OCI-LY7 (cell line): ENCODE measurements around the gene DNAH9. TPM values are rescaled to one million over a fixed set of nuclear protein-coding genes. Genes with fewer than 3 reads are reported as not detected.

Experiments used
- BruUV-seq: library from RNA; stranded (reverse); fragments of 400-500 nt; replicated peaks from 2 replicates; lab custom pipeline; 2021; lab: Mats Ljungman, UMichigan
- CTCF ChIA-PET: fragments of 300-600 bp; sonication (Branson Sonifier 250); formaldehyde crosslinking; loops from one replicate; lab custom pipeline; 2022; ENCODE audit warnings: antibody characterized with exemption; ENCODE audit not compliant: unreplicated experiment; lab: Charles Lee
- POLR2A ChIA-PET: fragments of 300-600 bp; sonication (Branson Sonifier 250); formaldehyde crosslinking; loops from one replicate; lab custom pipeline; 2022; ENCODE audit warnings: antibody characterized with exemption; lab: Charles Lee
- DNase-seq: peaks from one replicate; pipeline ENCODE4 v3.0.0-alpha.2; 2015; ENCODE audit warnings: low spot score
- H2AFZ ChIP-seq: fragments of 200-600 bp; sonication (generic), shearing (Covaris generic); 2 replicates; pipeline ENCODE4 v1.6.1; 2014; ENCODE audit warnings: mild to moderate bottlenecking, antibody characterized with exemption, low read length, moderate library complexity
- H3K27ac ChIP-seq: fragments of 200-600 bp; sonication (generic); 2 replicates; pipeline ENCODE4 v1.5.1; 2014; ENCODE audit warnings: mixed run types, low read depth, mild to moderate bottlenecking, moderate library complexity, low read length, inconsistent platforms; ENCODE audit not compliant: poor library complexity, severe bottlenecking
- H3K36me3 ChIP-seq: fragments of 200-600 bp; sonication (generic); 2 replicates; pipeline ENCODE4 v1.6.1; 2014; ENCODE audit warnings: mild to moderate bottlenecking, antibody characterized with exemption, low read length, moderate library complexity, mixed read lengths; ENCODE audit not compliant: insufficient read depth
- H3K4me1 ChIP-seq: fragments of 200-600 bp; sonication (generic); 2 replicates; pipeline ENCODE4 v1.5.1; 2014; ENCODE audit warnings: mild to moderate bottlenecking, low read length; ENCODE audit not compliant: insufficient read depth, poor library complexity, severe bottlenecking
- H3K4me2 ChIP-seq: fragments of 200-600 bp; sonication (generic); 2 replicates; pipeline ENCODE4 v1.6.1; 2014; ENCODE audit warnings: mild to moderate bottlenecking, low read length
- H3K4me3 ChIP-seq: fragments of 200-600 bp; sonication (generic); 2 replicates; pipeline ENCODE4 v1.5.1; 2014; ENCODE audit warnings: mild to moderate bottlenecking, low read depth, low read length; ENCODE audit not compliant: poor library complexity, severe bottlenecking
- H3K79me2 ChIP-seq: fragments of 200-600 bp; sonication (generic); 2 replicates; pipeline ENCODE4 v1.6.1; 2016; ENCODE audit warnings: low read depth, mild to moderate bottlenecking, low read length, moderate library complexity, mixed read lengths; ENCODE audit not compliant: insufficient read depth
- H3K9me2 ChIP-seq: fragments of 200-600 bp; sonication (generic); 2 replicates; pipeline ENCODE4 v1.6.1; 2016; ENCODE audit warnings: mild to moderate bottlenecking, low read length, mixed read lengths; ENCODE audit not compliant: insufficient read depth
- H3K9me3 ChIP-seq: fragments of 200-600 bp; sonication (generic); 2 replicates; pipeline ENCODE4 v1.6.1; 2014; ENCODE audit warnings: mild to moderate bottlenecking, mixed run types, low read length, mixed read lengths
- H4K20me1 ChIP-seq: fragments of 200-600 bp; sonication (generic); 2 replicates; pipeline ENCODE4 v1.6.1; 2014; ENCODE audit warnings: mild to moderate bottlenecking, antibody characterized with exemption, low read length, moderate library complexity, mixed read lengths; ENCODE audit not compliant: insufficient read depth
- EZH2phosphoT487 ChIP-seq: fragments of 200-600 bp; sonication (generic); IDR thresholded peaks from 2 replicates; pipeline ENCODE4 v1.6.1; 2018; ENCODE audit warnings: low read depth, borderline replicate concordance, mild to moderate bottlenecking, mixed run types, antibody characterized with exemption, low read length, moderate library complexity, mixed read lengths
- intact Hi-C: fragments of 100-400 bp; cut with micrococcal nuclease; formaldehyde crosslinking; loops from one replicate; pipeline ENCODE4 v1.10.0; 2022; ENCODE audit not compliant: unreplicated experiment
- total RNA-seq, 2 experiments: library from RNA; depleted of rRNA in 1 of 2; stranded (reverse); fragments of >200 nt in 1 of 2; shearing (Covaris generic) in 1 of 2; gene quantifications; 2 replicates each; pipeline ENCODE4 v1.2.3, GENCODE V29; 2014 to 2022
- TF ChIP-seq, protein P1 (sequence below): fragments of 200-600 bp; sonication (generic); conservative IDR thresholded peaks from 2 replicates; pipeline ENCODE4 v1.5.1; 2014; ENCODE audit warnings: mild to moderate bottlenecking, antibody characterized with exemption, low read length, moderate library complexity, mixed read lengths

The DNAH9 gene
- total RNA-seq, 2 experiments from 2014 or later, result not detected

DNA sequence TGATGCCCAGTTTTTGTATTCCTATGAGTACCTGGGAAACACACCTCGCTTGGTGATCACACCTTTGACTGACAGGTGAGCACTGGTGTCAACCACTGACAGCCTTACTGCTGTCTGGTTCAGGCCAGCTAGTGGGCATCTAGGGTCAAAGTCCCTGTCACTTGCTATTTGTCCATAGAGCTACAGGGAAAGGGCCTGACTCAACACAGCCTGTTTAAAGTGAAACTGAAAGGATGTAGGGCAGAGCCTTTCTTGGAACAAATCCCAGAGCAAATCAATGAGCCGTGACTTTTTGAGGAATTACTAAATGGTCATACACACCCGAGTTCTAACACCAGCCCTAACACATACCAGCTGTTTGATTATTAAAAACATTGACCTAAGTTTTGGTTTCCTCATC is 106.8 kb downstream of the DNAH9 start:
- Histone ChIP-seq H3K4me2 (no peak overlapping the region), H3K9me3 (no peaks in the 10 kb centered on the region)
- BruUV-seq, result no TSS peak

DNA sequence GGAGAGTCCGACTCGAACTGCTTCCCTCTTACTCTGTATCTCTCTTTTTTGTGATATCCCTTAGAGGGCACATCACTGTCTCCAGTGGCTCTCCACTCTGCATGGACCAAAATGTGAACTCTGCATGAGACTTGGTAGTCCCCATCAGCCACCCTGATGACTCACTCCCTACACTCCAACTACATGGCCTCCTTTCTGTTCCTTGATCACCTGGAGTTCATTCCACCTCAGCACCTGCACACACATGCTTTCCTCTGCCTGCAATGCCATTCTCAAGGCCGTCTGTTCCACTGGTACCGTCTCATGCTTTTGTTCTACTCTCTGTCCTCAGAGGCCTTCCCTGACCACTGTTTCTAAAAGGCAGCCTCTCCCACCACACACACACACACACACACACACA is 109.3 kb downstream of the DNAH9 start:
- H2AFZ ChIP-seq, result no peak overlapping the region
- TF ChIP-seq, protein P1, sequence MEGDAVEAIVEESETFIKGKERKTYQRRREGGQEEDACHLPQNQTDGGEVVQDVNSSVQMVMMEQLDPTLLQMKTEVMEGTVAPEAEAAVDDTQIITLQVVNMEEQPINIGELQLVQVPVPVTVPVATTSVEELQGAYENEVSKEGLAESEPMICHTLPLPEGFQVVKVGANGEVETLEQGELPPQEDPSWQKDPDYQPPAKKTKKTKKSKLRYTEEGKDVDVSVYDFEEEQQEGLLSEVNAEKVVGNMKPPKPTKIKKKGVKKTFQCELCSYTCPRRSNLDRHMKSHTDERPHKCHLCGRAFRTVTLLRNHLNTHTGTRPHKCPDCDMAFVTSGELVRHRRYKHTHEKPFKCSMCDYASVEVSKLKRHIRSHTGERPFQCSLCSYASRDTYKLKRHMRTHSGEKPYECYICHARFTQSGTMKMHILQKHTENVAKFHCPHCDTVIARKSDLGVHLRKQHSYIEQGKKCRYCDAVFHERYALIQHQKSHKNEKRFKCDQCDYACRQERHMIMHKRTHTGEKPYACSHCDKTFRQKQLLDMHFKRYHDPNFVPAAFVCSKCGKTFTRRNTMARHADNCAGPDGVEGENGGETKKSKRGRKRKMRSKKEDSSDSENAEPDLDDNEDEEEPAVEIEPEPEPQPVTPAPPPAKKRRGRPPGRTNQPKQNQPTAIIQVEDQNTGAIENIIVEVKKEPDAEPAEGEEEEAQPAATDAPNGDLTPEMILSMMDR, result no peak
- no peak for TF ChIP-seq EZH2phosphoT487
- no peaks in the 10 kb centered on the region for H3K9me2 ChIP-seq
- DNase-seq, result no peak
- no peak overlapping the region for H3K4me2 ChIP-seq
- H4K20me1 ChIP-seq, result no peaks in the 10 kb centered on the region
- no TSS peak for BruUV-seq
- no peak overlapping the region for H3K4me3 ChIP-seq
- H3K36me3 ChIP-seq, result no peaks in the 10 kb centered on the region
- H3K9me3 ChIP-seq, result no peaks in the 10 kb centered on the region
- no peaks in the 10 kb centered on the region for H3K4me1 ChIP-seq
- ChIA-PET POLR2A (no interaction called here), CTCF (no interaction called here)
- H3K79me2 ChIP-seq, result no peaks in the 10 kb centered on the region
- H3K27ac ChIP-seq, result no peak overlapping the region
- intact Hi-C loops, result no loop called here

More for the DNA sequence above, 106.8 kb downstream of the DNAH9 start:
- TF ChIP-seq EZH2phosphoT487, result no peak
- TF ChIP-seq, protein P1, result no peak
- Histone ChIP-seq H4K20me1 (no peaks in the 10 kb centered on the region), H3K4me1 (no peaks in the 10 kb centered on the region), H3K27ac (no peak overlapping the region), H2AFZ (no peak overlapping the region), H3K36me3 (no peaks in the 10 kb centered on the region), H3K9me2 (no peaks in the 10 kb centered on the region), H3K4me3 (no peak overlapping the region), H3K79me2 (no peaks in the 10 kb centered on the region)
- no peak for DNase-seq
- intact Hi-C loops, result no loop called here
- CTCF ChIA-PET, result no interaction called here
- POLR2A ChIA-PET, result interaction anchor here (0.7 kb wide), 1 partner anchor 1208 kb away, joined by 4 read pairs; no protein-coding TSS in a partner anchor

DNA sequence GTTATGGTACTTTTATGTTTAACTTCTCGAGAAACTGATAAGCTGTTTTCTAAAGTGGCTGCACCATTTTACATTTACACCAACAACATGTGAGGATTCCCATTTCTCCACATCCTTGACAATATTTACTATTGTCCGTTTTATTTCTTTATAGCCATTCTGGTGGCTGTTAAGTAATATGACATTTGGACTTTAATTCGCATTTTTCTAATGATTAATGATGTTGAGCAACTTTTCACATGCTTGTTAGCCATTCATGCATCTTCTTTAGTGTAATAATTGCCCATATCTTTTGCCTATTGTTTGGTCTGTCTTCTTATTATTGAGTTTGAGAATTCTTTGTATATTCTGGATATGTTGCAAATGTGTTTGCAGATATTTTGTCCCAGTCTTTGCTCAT is 114.2 kb downstream of the DNAH9 start:
- DNase-seq, result no peak
- no TSS peak for BruUV-seq
- Histone ChIP-seq H3K4me2 (no peak overlapping the region), H4K20me1 (no peaks in the 10 kb centered on the region), H3K9me3 (no peaks in the 10 kb centered on the region), H3K27ac (no peak overlapping the region), H3K4me1 (no peaks in the 10 kb centered on the region), H3K36me3 (no peaks in the 10 kb centered on the region), H3K4me3 (no peak overlapping the region), H3K9me2 (no peaks in the 10 kb centered on the region), H2AFZ (no peak overlapping the region), H3K79me2 (no peaks in the 10 kb centered on the region)
- intact Hi-C loops, result no loop called here
- no peak for TF ChIP-seq EZH2phosphoT487
- TF ChIP-seq, protein P1, result no peak
- POLR2A ChIA-PET, result no interaction called here
- CTCF ChIA-PET, result no interaction called here
